ENCODE data around the gene TULP4. TPM values are rescaled to one million over a fixed set of nuclear protein-coding genes. Genes with fewer than 3 reads are reported as not detected.

Gene TULP4
- total RNA-seq, 4 donors from 2014 or later: 59.8 to 99.2 (median 88.6) TPM

GRCh38 chr6:158419339-158419909 is 107.2 kb downstream of the TULP4 start:
- DNase-seq (no peak), ATAC-seq (no peak)
- no peak for TF ChIP-seq POLR2A (IDR thresholded peaks at IDR 0.05)
- no peak for TF ChIP-seq CTCF (IDR thresholded peaks at IDR 0.05 in 4 of 5, conservative IDR thresholded peaks at IDR 0.05 in 1 of 5)
- in situ Hi-C loops (cut with MboI; ENCODE audit: low sequenced_read_pairs in 4 of 4) (no loop called here), intact Hi-C loops (cut with DNase I; ENCODE audit: low total_unique reads) (no loop called here)
- H3K4me3 ChIP-seq: no peak overlapping the region
- no peaks in the 10 kb centered on the region for H3K27me3 ChIP-seq
- H3K9me3 ChIP-seq: no peaks in the 10 kb centered on the region
- H3K4me1 ChIP-seq: no peaks in the 10 kb centered on the region
- H3K36me3 ChIP-seq: peaks cover 0 to 5% of the 10 kb centered on the region in 2 donors
- no peak overlapping the region for H3K27ac ChIP-seq

- Histone ChIP-seq H3K9me3 (no peaks in the 10 kb centered on the region), H3K27me3 (no peaks in the 10 kb centered on the region), H3K4me3 (no peak overlapping the region), H3K27ac (no peak overlapping the region), H3K36me3 (peaks cover 0 to 5% of the 10 kb centered on the region in 2 donors), H3K4me1 (no peaks in the 10 kb centered on the region)
- ATAC-seq: no peak
- in situ Hi-C loops (cut with MboI; ENCODE audit: low sequenced_read_pairs in 4 of 4): no loop called here
- no peak for DNase-seq
- TF ChIP-seq POLR2A (IDR thresholded peaks at IDR 0.05) (no peak), CTCF (IDR thresholded peaks at IDR 0.05 in 4 of 5, conservative IDR thresholded peaks at IDR 0.05 in 1 of 5) (no peak)
- intact Hi-C loops (cut with DNase I; ENCODE audit: low total_unique reads): no loop called here
Measured at GRCh38 chr6:158421381-158421780, 109.1 kb downstream of the TULP4 start.

- no peak overlapping the region for H3K27ac ChIP-seq
- no peak overlapping the region for H3K4me3 ChIP-seq
- H3K9me3 ChIP-seq: no peaks in the 10 kb centered on the region
- in situ Hi-C loops (cut with MboI; ENCODE audit: low sequenced_read_pairs in 4 of 4) (no loop called here), intact Hi-C loops (cut with DNase I; ENCODE audit: low total_unique reads) (no loop called here)
- DNase-seq (no peak), ATAC-seq (no peak)
- no peaks in the 10 kb centered on the region for H3K4me1 ChIP-seq
- H3K36me3 ChIP-seq: peaks cover 0 to 5% of the 10 kb centered on the region in 2 donors
- H3K27me3 ChIP-seq: no peaks in the 10 kb centered on the region
- TF ChIP-seq CTCF (IDR thresholded peaks at IDR 0.05 in 4 of 5, conservative IDR thresholded peaks at IDR 0.05 in 1 of 5) (no peak), POLR2A (IDR thresholded peaks at IDR 0.05) (no peak)
Measured at GRCh38 chr6:158422629-158423238, 110.5 kb downstream of the TULP4 start.

DNA sequence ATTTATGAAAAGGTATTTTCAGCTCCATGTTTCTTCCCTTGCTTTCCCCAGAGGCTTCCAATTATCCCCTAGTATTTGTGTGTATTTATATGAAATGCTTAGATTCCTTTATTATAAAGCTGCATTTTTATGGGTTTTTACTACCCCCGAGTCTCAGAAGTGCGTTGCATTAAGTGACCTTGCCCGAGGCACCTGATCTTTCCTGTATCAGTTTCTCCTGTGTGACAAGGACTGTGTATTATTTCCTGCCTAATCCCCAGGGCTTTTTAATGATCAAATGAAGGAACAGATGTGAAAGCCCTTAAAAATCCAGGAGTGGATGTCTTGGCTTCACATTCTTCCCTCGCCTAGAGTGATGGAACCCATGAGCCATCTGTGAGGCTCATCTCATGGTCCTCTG is 118.8 kb downstream of the TULP4 start:
- Histone ChIP-seq H3K4me1 (no peaks in the 10 kb centered on the region), H3K27ac (no peak overlapping the region), H3K36me3 (no peaks in the 10 kb centered on the region), H3K9me3 (no peaks in the 10 kb centered on the region), H3K4me3 (no peak overlapping the region), H3K27me3 (no peaks in the 10 kb centered on the region)
- ATAC-seq: no peak
- DNase-seq: no peak
- in situ Hi-C loops (cut with MboI; ENCODE audit: low sequenced_read_pairs in 4 of 4) (no loop called here), intact Hi-C loops (cut with DNase I; ENCODE audit: low total_unique reads) (no loop called here)
- TF ChIP-seq POLR2A (IDR thresholded peaks at IDR 0.05) (no peak), CTCF (IDR thresholded peaks at IDR 0.05 in 4 of 5, conservative IDR thresholded peaks at IDR 0.05 in 1 of 5) (no peak)

All from gastrocnemius medialis (tissue), 4 donors.